Stimulated activated CD4-positive, alpha-beta T cell treated with anti-CD3 and anti-CD28 coated beads, Interleukin-4, amount 100 ng/mL, for 48 hours (primary cell): ENCODE results near the gene FOXD3.
A peak's percentile ranks its signal among the peaks of the same experiment; 100 is the strongest.

ENCODE experiments used
- DNase-seq, 2 donors: peaks; one replicate each; pipeline ENCODE4 v3.0.0-alpha.2; 2020; ENCODE audit warnings: low read depth in 2 of 2

The FOXD3 gene

GRCh38 chr1:63322114-63322943 is at the start of gene FOXD3:
FOXD3 (plus strand) TSS chr1:63322567; CDS start chr1:63323059, 492 bp downstream.
- no peak for DNase-seq

GRCh38 chr1:63272811-63273210 is 49.6 kb upstream of the FOXD3 start:
- no peak for DNase-seq

GRCh38 chr1:63274371-63274770 is 48.0 kb upstream of the FOXD3 start:
- no peak for DNase-seq

GRCh38 chr1:63274979-63275378 is 47.4 kb upstream of the FOXD3 start:
- DNase-seq = no peak

- DNase-seq = no peak
These were observed 45.7 kb upstream of the FOXD3 start for GRCh38 chr1:63276624-63277023.

GRCh38 chr1:63277195-63278192 is 44.9 kb upstream of the FOXD3 start:
- DNase-seq = no peak

GRCh38 chr1:63281753-63282152 is 40.6 kb upstream of the FOXD3 start:
- no peak for DNase-seq

- DNase-seq = no peak
These were observed 33.2 kb upstream of the FOXD3 start for GRCh38 chr1:63289135-63289534.

GRCh38 chr1:63294803-63295594 is 27.4 kb upstream of the FOXD3 start:
- DNase-seq = no peak

- DNase-seq = no peak
These were observed 18.0 kb upstream of the FOXD3 start for GRCh38 chr1:63304410-63304809.

GRCh38 chr1:63305043-63305442 is 17.3 kb upstream of the FOXD3 start:
- no peak for DNase-seq

- DNase-seq = no peak
These were observed 15.1 kb upstream of the FOXD3 start for GRCh38 chr1:63307196-63307794.

- DNase-seq = no peak
These were observed 5.8 kb upstream of the FOXD3 start for GRCh38 chr1:63316598-63316983.

GRCh38 chr1:63316984-63317816 is 5.2 kb upstream of the FOXD3 start:
- DNase-seq = peak; percentile 50 to 58

- no peak for DNase-seq
These were observed 4.6 kb upstream of the FOXD3 start for GRCh38 chr1:63317817-63318152.

- DNase-seq = no peak
These were observed 4.0 kb upstream of the FOXD3 start for GRCh38 chr1:63318201-63318979.

GRCh38 chr1:63319046-63320021 is 3.0 kb upstream of the FOXD3 start:
- DNase-seq = no peak

- no peak for DNase-seq
These were observed 2.2 kb upstream of the FOXD3 start for GRCh38 chr1:63320022-63320721.
